Sigmoid colon (tissue), 7 donors: ENCODE results near the gene ARHGAP30. TPM values are rescaled to one million over a fixed set of nuclear protein-coding genes. Genes with fewer than 3 reads are reported as not detected.

ENCODE experiments used
- DNase-seq: peaks from one replicate; pipeline ENCODE4 v3.0.0-alpha.2; 2019
- H3K27ac ChIP-seq, 4 donors: fragments of 200-600 bp; sonication (generic); one replicate each; pipeline ENCODE4 v1.5.1; 2016 to 2019; ENCODE audit warnings: mild to moderate bottlenecking in 1 of 4
- H3K27me3 ChIP-seq, 3 donors: fragments of 200-600 bp; sonication (generic); one replicate each; pipeline ENCODE4 v1.5.1; 2019; ENCODE audit warnings: mild to moderate bottlenecking in 1 of 3
- H3K36me3 ChIP-seq, 4 donors: fragments of 200-600 bp; sonication (generic); one replicate each; pipeline ENCODE4 v1.5.1; 2016 to 2019
- H3K4me1 ChIP-seq, 4 donors: fragments of 200-600 bp; sonication (generic); one replicate each; pipeline ENCODE4 v1.5.1; 2017 to 2019
- H3K4me3 ChIP-seq, 4 donors: fragments of 200-600 bp; sonication (generic); one replicate each; pipeline ENCODE4 v1.5.1; 2017 to 2019; ENCODE audit warnings: mild to moderate bottlenecking in 2 of 4, moderate library complexity in 1 of 4
- H3K9me3 ChIP-seq, 4 donors: fragments of 200-600 bp in 3 of 4; sonication (generic) in 3 of 4; one replicate each; pipeline versions ENCODE4 v1.5.1 to v1.6.1; 2013 to 2019
- CTCF ChIP-seq, 4 experiments: fragments of 450-650 bp in 3 of 4; fragments of 200-600 bp in 1 of 4; IDR thresholded peaks; one replicate each; pipeline ENCODE4 v1.5.1; 2016 to 2019; ENCODE audit warnings: antibody characterized with exemption in 4 of 4, mild to moderate bottlenecking in 3 of 4, moderate library complexity in 2 of 4
- EP300 ChIP-seq, 4 donors: sonication (generic); formaldehyde crosslinking; IDR thresholded peaks; one replicate each; pipeline ENCODE4 v1.6.1; 2017; ENCODE audit warnings: antibody characterized with exemption in 4 of 4
- POLR2A ChIP-seq, 2 donors: fragments of 450-650 bp; IDR thresholded peaks; one replicate each; pipeline ENCODE4 v1.6.1; 2016; ENCODE audit warnings: antibody characterized with exemption in 2 of 2, mild to moderate bottlenecking in 2 of 2, moderate library complexity in 2 of 2
- POLR2AphosphoS5 ChIP-seq, 4 donors: sonication (generic); formaldehyde crosslinking; IDR thresholded peaks; one replicate each; pipeline ENCODE4 v1.6.1; 2017; ENCODE audit warnings: antibody characterized with exemption in 4 of 4
- WGBS, 2 donors: extraction: QIAGEN DNeasy Blood & Tissue Kit; methylation state at CpG; one replicate each; pipeline ENCODE4 v1.1.7; 2013; 5-methylcytosine and 5-hydroxymethylcytosine counted together
- intact Hi-C: fragments of 100-400 bp; cut with DNase I; formaldehyde crosslinking; loops from one replicate; pipeline ENCODE4 v1.15.1; 2023
- polyA plus RNA-seq, 3 donors: library from polyadenylated mRNA; stranded (reverse); fragments of 200-250 nt; gene quantifications; one replicate each; pipeline ENCODE4 v1.2.3, GENCODE V29; 2013
- total RNA-seq, 4 donors: library from RNA; depleted of rRNA; stranded (reverse); fragments of >200 nt; gene quantifications; one replicate each; pipeline ENCODE4 v1.1.0, GENCODE V29; 2016
- donor health status: healthy with polysubstance abuse.
- donor health status: Bipolar disorder and iron deficiency.
- donor health status: healthy.

The ARHGAP30 gene
- total and polyA plus RNA-seq, 7 donors: 4.4 to 37.8 (median 6.1) TPM

GRCh38 chr1:161083748-161084596 is 14.3 kb upstream of the ARHGAP30 start:
- intact Hi-C loops: no loop called here
- Histone ChIP-seq H3K27ac (no peak overlapping the region), H3K4me1 (no peaks in the 10 kb centered on the region), H3K4me3 (no peak overlapping the region), H3K36me3 (no peaks in the 10 kb centered on the region), H3K27me3 (peaks cover 0 to 4% (median 0%) of the 10 kb centered on the region in 3 donors), H3K9me3 (no peaks in the 10 kb centered on the region)
- no peak for DNase-seq
- WGBS, 2 donors: 44 to 73% methylated on average over 10 of the region's 10 CpGs
- TF ChIP-seq POLR2AphosphoS5 (IDR thresholded peaks at IDR 0.05): no peak
- TF ChIP-seq EP300 (IDR thresholded peaks at IDR 0.05): no peak
- TF ChIP-seq POLR2A (IDR thresholded peaks at IDR 0.05): no peak
- TF ChIP-seq CTCF (IDR thresholded peaks at IDR 0.05): no peak

GRCh38 chr1:161082996-161083747 is 13.5 kb upstream of the ARHGAP30 start:
- WGBS, 2 donors: 35 to 65% methylated on average over 8 of the region's 8 CpGs
- no peaks in the 10 kb centered on the region for H3K4me1 ChIP-seq
- DNase-seq: peak; percentile 84
- peaks cover 0 to 4% (median 0%) of the 10 kb centered on the region in 3 donors for H3K27me3 ChIP-seq
- no peaks in the 10 kb centered on the region for H3K9me3 ChIP-seq
- peak overlapping the region in 1 of 4 donors; percentile 45 for H3K27ac ChIP-seq
- H3K4me3 ChIP-seq: no peak overlapping the region
- no peak for TF ChIP-seq CTCF (IDR thresholded peaks at IDR 0.05)
- peak in 1 of 4 donors; percentile 13 for TF ChIP-seq POLR2AphosphoS5 (IDR thresholded peaks at IDR 0.05)
- intact Hi-C loops: no loop called here
- no peaks in the 10 kb centered on the region for H3K36me3 ChIP-seq

GRCh38 chr1:161082483-161082882 is 12.8 kb upstream of the ARHGAP30 start:
- Histone ChIP-seq H3K4me1 (no peaks in the 10 kb centered on the region), H3K27me3 (peaks cover 0 to 4% (median 0%) of the 10 kb centered on the region in 3 donors), H3K4me3 (no peak overlapping the region), H3K9me3 (no peaks in the 10 kb centered on the region), H3K27ac (no peak overlapping the region), H3K36me3 (no peaks in the 10 kb centered on the region)
- no peak for TF ChIP-seq POLR2AphosphoS5 (IDR thresholded peaks at IDR 0.05)
- TF ChIP-seq CTCF (IDR thresholded peaks at IDR 0.05): no peak
- no peak for TF ChIP-seq POLR2A (IDR thresholded peaks at IDR 0.05)
- no peak for TF ChIP-seq EP300 (IDR thresholded peaks at IDR 0.05)
- intact Hi-C loops: no loop called here
- no peak for DNase-seq
- 90 to 91% methylated on average over 2 of the region's 2 CpGs for WGBS, 2 donors

- H3K4me1 ChIP-seq: no peaks in the 10 kb centered on the region
- WGBS, 2 donors: 75 to 78% methylated on average over 5 of the region's 5 CpGs
- H3K27ac ChIP-seq: no peak overlapping the region
- peaks cover 0 to 4% (median 0%) of the 10 kb centered on the region in 3 donors for H3K27me3 ChIP-seq
- no peaks in the 10 kb centered on the region for H3K9me3 ChIP-seq
- intact Hi-C loops: no loop called here
- H3K36me3 ChIP-seq: no peaks in the 10 kb centered on the region
- DNase-seq: no peak
- H3K4me3 ChIP-seq: no peak overlapping the region
- TF ChIP-seq EP300 (IDR thresholded peaks at IDR 0.05) (no peak), POLR2A (IDR thresholded peaks at IDR 0.05) (no peak), POLR2AphosphoS5 (IDR thresholded peaks at IDR 0.05) (no peak), CTCF (IDR thresholded peaks at IDR 0.05) (no peak)
Measured at GRCh38 chr1:161081519-161081918, 11.8 kb upstream of the ARHGAP30 start.
